OCI-LY3 (cell line): Measurements from ENCODE around the gene CADM2.

Experiments
- H2AFZ ChIP-seq: fragments of 200-600, 300-600 bp; shearing (Covaris generic); 2 replicates; pipeline ENCODE4 v1.6.0; 2014; ENCODE audit warnings: antibody characterized with exemption, low read depth, low read length
- H3K27ac ChIP-seq: fragments of 200-600, 300-600 bp; sonication (generic); 2 replicates; pipeline ENCODE4 v1.5.1; 2014; ENCODE audit warnings: mild to moderate bottlenecking, low read length, moderate library complexity, mixed read lengths
- H3K27me3 ChIP-seq: fragments of 200-600, 300-600 bp; sonication (generic); 2 replicates; pipeline ENCODE4 v1.6.1; 2014; ENCODE audit warnings: low read depth, low read length, mixed read lengths
- H3K36me3 ChIP-seq: fragments of 200-600, 300-600 bp; sonication (generic); replicated peaks from 2 replicates; pipeline ENCODE3; 2014; ENCODE audit warnings: low read depth, low read length, mixed read lengths
- H3K4me1 ChIP-seq: fragments of 300-600, 200-600 bp; sonication (generic); 2 replicates; pipeline ENCODE4 v1.6.1; 2014; ENCODE audit warnings: low read length, mixed read lengths
- H3K4me2 ChIP-seq: fragments of 200-600, 300-600 bp; sonication (generic); 2 replicates; pipeline ENCODE4 v1.6.1; 2014; ENCODE audit warnings: low read length, mixed read lengths
- H3K4me3 ChIP-seq: fragments of 300-600, 200-600 bp; sonication (generic); 2 replicates; pipeline ENCODE4 v1.5.1; 2014; ENCODE audit warnings: antibody characterized with exemption, mild to moderate bottlenecking, low read length, moderate library complexity
- H3K79me2 ChIP-seq: fragments of 300-600, 200-600 bp; shearing (Covaris generic); 2 replicates; pipeline ENCODE4 v1.6.1; 2014; ENCODE audit warnings: mild to moderate bottlenecking, low read length, mixed read lengths
- H3K9ac ChIP-seq: fragments of 300-600, 200-600 bp; shearing (Covaris generic); 2 replicates; pipeline ENCODE4 v1.6.0; 2014; ENCODE audit warnings: mild to moderate bottlenecking, low read length, moderate library complexity
- H3K9me3 ChIP-seq: fragments of 200-600, 300-600 bp; shearing (Covaris generic); 2 replicates; pipeline ENCODE4 v1.6.1; 2014; ENCODE audit warnings: low read length, mixed read lengths; ENCODE audit not compliant: insufficient read depth
- H4K20me1 ChIP-seq: fragments of 200-600, 300-600 bp; sonication (generic); 2 replicates; pipeline ENCODE4 v1.6.1; 2016; ENCODE audit warnings: low read length, mixed read lengths; ENCODE audit not compliant: insufficient read depth
- CTCF ChIP-seq: fragments of 200-600, 300-600 bp; sonication (generic); IDR thresholded peaks from 2 replicates; pipeline ENCODE4 v1.5.1; 2014; ENCODE audit warnings: antibody characterized with exemption, low read length, low read depth
- EZH2phosphoT487 ChIP-seq: fragments of 200-600 bp; shearing (Covaris generic); IDR thresholded peaks from 2 replicates; pipeline ENCODE4 v1.6.1; 2018; ENCODE audit warnings: antibody characterized with exemption, mixed run types, low read depth

CADM2 gene

GRCh38 chr3:85785766-85786165 lies 827.0 kb downstream of the CADM2 start:
- no peaks in the 10 kb centered on the region for H3K36me3 ChIP-seq
- no peak overlapping the region for H3K4me2 ChIP-seq
- no peak overlapping the region for H3K4me3 ChIP-seq
- no peaks in the 10 kb centered on the region for H4K20me1 ChIP-seq
- H3K79me2 ChIP-seq: no peaks in the 10 kb centered on the region
- no peak overlapping the region for H3K27ac ChIP-seq
- no peaks in the 10 kb centered on the region for H3K9me3 ChIP-seq
- no peaks in the 10 kb centered on the region for H3K4me1 ChIP-seq
- TF ChIP-seq CTCF: no peak
- no peak for TF ChIP-seq EZH2phosphoT487
- H2AFZ ChIP-seq: no peak overlapping the region
- no peaks in the 10 kb centered on the region for H3K27me3 ChIP-seq
- H3K9ac ChIP-seq: no peak overlapping the region

GRCh38 chr3:85790445-85791030 lies 831.7 kb downstream of the CADM2 start:
- H3K4me3 ChIP-seq: no peak overlapping the region
- peaks cover 9% of the 10 kb centered on the region for H3K4me1 ChIP-seq
- H3K36me3 ChIP-seq: no peaks in the 10 kb centered on the region
- no peaks in the 10 kb centered on the region for H3K9me3 ChIP-seq
- H3K9ac ChIP-seq: no peak overlapping the region
- no peaks in the 10 kb centered on the region for H4K20me1 ChIP-seq
- H2AFZ ChIP-seq: no peak overlapping the region
- H3K4me2 ChIP-seq: no peak overlapping the region
- H3K79me2 ChIP-seq: no peaks in the 10 kb centered on the region
- no peak overlapping the region for H3K27ac ChIP-seq
- no peaks in the 10 kb centered on the region for H3K27me3 ChIP-seq
- TF ChIP-seq EZH2phosphoT487 (no peak), CTCF (no peak)

GRCh38 chr3:85796140-85796539 lies 837.4 kb downstream of the CADM2 start:
- H3K4me3 ChIP-seq: no peak overlapping the region
- TF ChIP-seq EZH2phosphoT487: no peak
- TF ChIP-seq CTCF: no peak
- no peaks in the 10 kb centered on the region for H3K36me3 ChIP-seq
- no peaks in the 10 kb centered on the region for H3K27me3 ChIP-seq
- H4K20me1 ChIP-seq: no peaks in the 10 kb centered on the region
- H2AFZ ChIP-seq: no peak overlapping the region
- no peak overlapping the region for H3K27ac ChIP-seq
- H3K4me1 ChIP-seq: peaks cover 19% of the 10 kb centered on the region
- H3K9me3 ChIP-seq: no peaks in the 10 kb centered on the region
- peak overlapping the region; percentile 11; the same call in 1 of the 2 replicates for H3K4me2 ChIP-seq
- no peak overlapping the region for H3K9ac ChIP-seq
- no peaks in the 10 kb centered on the region for H3K79me2 ChIP-seq

- H3K4me2 ChIP-seq: no peak overlapping the region
- peaks cover 9% of the 10 kb centered on the region for H3K4me1 ChIP-seq
Measured at GRCh38 chr3:85800676-85801075, 841.9 kb downstream of the CADM2 start.

More at GRCh38 chr3:85800676-85801075, 841.9 kb downstream of the CADM2 start:
- Histone ChIP-seq H3K79me2 (no peaks in the 10 kb centered on the region), H3K27me3 (no peaks in the 10 kb centered on the region), H4K20me1 (no peaks in the 10 kb centered on the region), H2AFZ (no peak overlapping the region), H3K9me3 (no peaks in the 10 kb centered on the region), H3K4me3 (no peak overlapping the region), H3K36me3 (no peaks in the 10 kb centered on the region), H3K9ac (no peak overlapping the region), H3K27ac (no peak overlapping the region)
- TF ChIP-seq CTCF (no peak), EZH2phosphoT487 (no peak)
